ENCODE data around the gene CCDC39. TPM values are rescaled to one million over a fixed set of nuclear protein-coding genes. Genes with fewer than 3 reads are reported as not detected.

CCDC39 gene
- total and polyA plus RNA-seq, 2 of the 8 experiments (the other 6 are each of a cell fraction or from before 2014, with no cell fraction given) = 0.12 to 0.80 TPM

DNA sequence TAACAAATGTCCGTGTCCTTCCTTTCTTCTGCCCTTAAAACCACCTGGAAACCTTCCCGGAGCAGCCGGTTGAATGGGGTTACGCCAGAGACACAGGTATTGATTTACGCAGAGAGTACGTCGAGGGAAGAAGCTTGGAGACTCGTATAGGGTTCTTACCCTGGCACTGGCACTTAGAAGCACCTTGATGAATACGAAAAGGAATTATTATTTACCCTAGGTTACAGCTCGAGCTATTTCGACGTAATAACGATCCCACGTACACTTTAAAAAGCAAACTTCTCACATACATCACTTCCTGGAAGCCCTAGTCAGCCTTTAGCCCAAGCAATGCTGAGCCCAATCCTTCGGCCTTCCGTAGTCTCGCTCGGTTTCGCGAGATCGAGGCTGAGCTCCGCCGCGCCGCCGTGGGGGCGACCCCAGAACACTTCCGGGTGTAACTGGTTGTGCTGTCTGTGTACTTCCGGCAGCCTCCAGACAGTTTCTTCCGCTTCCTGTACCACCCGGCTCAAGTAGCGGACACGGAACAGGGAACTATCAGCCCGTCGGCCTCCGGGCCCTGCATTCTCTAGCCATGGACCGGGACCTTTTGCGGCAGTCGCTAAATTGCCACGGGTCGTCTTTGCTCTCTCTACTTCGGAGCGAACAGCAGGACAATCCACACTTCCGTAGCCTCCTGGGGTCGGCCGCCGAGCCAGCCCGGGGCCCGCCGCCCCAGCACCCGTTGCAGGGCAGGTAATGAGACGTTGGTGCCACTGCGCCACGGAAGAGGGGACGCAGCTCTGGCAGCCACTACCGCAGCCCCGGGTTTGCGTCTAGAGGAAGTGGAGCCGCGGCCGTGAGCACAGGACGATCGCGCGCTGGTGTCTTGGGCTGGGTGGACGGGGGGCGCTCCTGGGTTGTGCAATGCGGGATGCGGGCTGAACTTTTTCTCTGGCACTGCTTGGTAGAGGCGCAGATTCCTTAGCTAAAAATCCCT, 77.3 kb downstream of the CCDC39 start, which contains the start of gene TTC14 (continued):
- no peak; the same call in none of the 2 replicates for TF ChIP-seq GTF2F1 (IDR thresholded peaks at IDR 0.05; ENCODE audit: borderline replicate concordance, low read depth, low read length)
- 0 out of 2 replicates have a peak, but pooled peaks have one; percentile 13 for TF ChIP-seq KDM1A (IDR thresholded peaks at IDR 0.05; ENCODE audit: borderline replicate concordance, low read length)
- peak; percentile 94 for TF ChIP-seq KDM4A (IDR thresholded peaks at IDR 0.05; ENCODE audit: low read depth, low read length, severe bottlenecking)
- TF ChIP-seq GABPA (IDR thresholded peaks at IDR 0.05; ENCODE audit: borderline replicate concordance, insufficient read depth, low read length) = peak; percentile 90
- TF ChIP-seq SP4 (IDR thresholded peaks at IDR 0.05; ENCODE audit: low read length) = no peak
- peak; percentile 8 to 29; a peak in 2 of 4 replicates for TF ChIP-seq RAD21 (IDR thresholded peaks at IDR 0.05 in 1 of 2, conservative IDR thresholded peaks at IDR 0.05 in 1 of 2; ENCODE audit: low read depth in 2 of 2, low read length in 2 of 2)
- TF ChIP-seq, protein P1, sequence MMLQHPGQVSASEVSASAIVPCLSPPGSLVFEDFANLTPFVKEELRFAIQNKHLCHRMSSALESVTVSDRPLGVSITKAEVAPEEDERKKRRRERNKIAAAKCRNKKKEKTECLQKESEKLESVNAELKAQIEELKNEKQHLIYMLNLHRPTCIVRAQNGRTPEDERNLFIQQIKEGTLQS (IDR thresholded peaks at IDR 0.05; ENCODE audit: insufficient read depth, low read depth, low read length) = no peak
- TF ChIP-seq PHF8 (conservative IDR thresholded peaks at IDR 0.05; ENCODE audit: low read depth, low read length) = peak; percentile 77
- no peak for TF ChIP-seq POU5F1 (IDR thresholded peaks at IDR 0.05; ENCODE audit: low read depth, low read length)
- TF ChIP-seq MAFK (IDR thresholded peaks at IDR 0.05; ENCODE audit: low read depth, low read length) = no peak
- TF ChIP-seq KDM5A (IDR thresholded peaks at IDR 0.05; ENCODE audit: low read length) = no peak; the same call in 1 of the 2 replicates
- peak; percentile 48 for TF ChIP-seq CTBP2 (IDR thresholded peaks at IDR 0.05; ENCODE audit: borderline replicate concordance, insufficient read depth, insufficient read length, low read length)
- TF ChIP-seq, protein P2, sequence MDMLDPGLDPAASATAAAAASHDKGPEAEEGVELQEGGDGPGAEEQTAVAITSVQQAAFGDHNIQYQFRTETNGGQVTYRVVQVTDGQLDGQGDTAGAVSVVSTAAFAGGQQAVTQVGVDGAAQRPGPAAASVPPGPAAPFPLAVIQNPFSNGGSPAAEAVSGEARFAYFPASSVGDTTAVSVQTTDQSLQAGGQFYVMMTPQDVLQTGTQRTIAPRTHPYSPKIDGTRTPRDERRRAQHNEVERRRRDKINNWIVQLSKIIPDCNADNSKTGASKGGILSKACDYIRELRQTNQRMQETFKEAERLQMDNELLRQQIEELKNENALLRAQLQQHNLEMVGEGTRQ (IDR thresholded peaks at IDR 0.05; ENCODE audit: low read length) = no peak
- TF ChIP-seq HDAC2 (IDR thresholded peaks at IDR 0.05; ENCODE audit: borderline replicate concordance in 1 of 2, low read depth in 2 of 2, low read length in 2 of 2) = peak in 1 of 2 experiments; percentile 80; a peak in 1 of 4 replicates
- peak; percentile 80 for TF ChIP-seq POLR2AphosphoS5 (IDR thresholded peaks at IDR 0.05; ENCODE audit: low read depth, low read length)
- TF ChIP-seq, protein P3, sequence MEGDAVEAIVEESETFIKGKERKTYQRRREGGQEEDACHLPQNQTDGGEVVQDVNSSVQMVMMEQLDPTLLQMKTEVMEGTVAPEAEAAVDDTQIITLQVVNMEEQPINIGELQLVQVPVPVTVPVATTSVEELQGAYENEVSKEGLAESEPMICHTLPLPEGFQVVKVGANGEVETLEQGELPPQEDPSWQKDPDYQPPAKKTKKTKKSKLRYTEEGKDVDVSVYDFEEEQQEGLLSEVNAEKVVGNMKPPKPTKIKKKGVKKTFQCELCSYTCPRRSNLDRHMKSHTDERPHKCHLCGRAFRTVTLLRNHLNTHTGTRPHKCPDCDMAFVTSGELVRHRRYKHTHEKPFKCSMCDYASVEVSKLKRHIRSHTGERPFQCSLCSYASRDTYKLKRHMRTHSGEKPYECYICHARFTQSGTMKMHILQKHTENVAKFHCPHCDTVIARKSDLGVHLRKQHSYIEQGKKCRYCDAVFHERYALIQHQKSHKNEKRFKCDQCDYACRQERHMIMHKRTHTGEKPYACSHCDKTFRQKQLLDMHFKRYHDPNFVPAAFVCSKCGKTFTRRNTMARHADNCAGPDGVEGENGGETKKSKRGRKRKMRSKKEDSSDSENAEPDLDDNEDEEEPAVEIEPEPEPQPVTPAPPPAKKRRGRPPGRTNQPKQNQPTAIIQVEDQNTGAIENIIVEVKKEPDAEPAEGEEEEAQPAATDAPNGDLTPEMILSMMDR (IDR thresholded peaks at IDR 0.05; ENCODE audit: control extremely low read depth in 1 of 3, insufficient read depth in 1 of 3, low read depth in 1 of 3, low read length in 3 of 3) = 0 out of 4 replicates have a peak, but pooled peaks of 1 of the 3 experiments have one; percentile 3
